ENCODE measurements around the gene SLC27A5. TPM values are rescaled to one million over a fixed set of nuclear protein-coding genes. Genes with fewer than 3 reads are reported as not detected.
A peak's percentile ranks its signal among the peaks of the same experiment; 100 is the strongest.

The SLC27A5 gene
- total RNA-seq, 4 donors from 2014 or later, result 2.6 to 7.4 (median 5.5) TPM

GRCh38 chr19:58548859-58549663, 37.3 kb upstream of the SLC27A5 start:
- Histone ChIP-seq H3K4me1 (peaks cover 10 to 64% (median 29%) of the 10 kb centered on the region in 3 donors), H3K27ac (no peak overlapping the region), H3K4me3 (no peak overlapping the region), H3K36me3 (peaks cover 9 to 81% of the 10 kb centered on the region in 2 donors), H3K27me3 (no peaks in the 10 kb centered on the region), H3K9me3 (no peaks in the 10 kb centered on the region)
- no peak for ATAC-seq
- TF ChIP-seq CTCF (IDR thresholded peaks at IDR 0.05) (no peak), POLR2A (IDR thresholded peaks at IDR 0.05) (no peak), POLR2AphosphoS5 (IDR thresholded peaks at IDR 0.05) (no peak), EP300 (IDR thresholded peaks at IDR 0.05) (no peak)
- WGBS, 2 donors (ENCODE audit: low coverage in 1 of 2), result 84% methylated on average over 6 of the region's 20 CpGs; no CpG with 5 or more reads in 1 of the 2 donors

- TF ChIP-seq POLR2AphosphoS5 (IDR thresholded peaks at IDR 0.05) (no peak), POLR2A (IDR thresholded peaks at IDR 0.05) (no peak), EP300 (IDR thresholded peaks at IDR 0.05) (no peak), CTCF (IDR thresholded peaks at IDR 0.05) (no peak)
- H3K27me3 ChIP-seq, result no peaks in the 10 kb centered on the region
- H3K4me3 ChIP-seq, result no peak overlapping the region
- H3K4me1 ChIP-seq, result peaks cover 5 to 59% (median 22%) of the 10 kb centered on the region in 3 donors
- H3K9me3 ChIP-seq, result no peaks in the 10 kb centered on the region
- peaks cover 9 to 72% of the 10 kb centered on the region in 2 donors for H3K36me3 ChIP-seq
- no peak for ATAC-seq
- H3K27ac ChIP-seq, result no peak overlapping the region
- 70 to 71% methylated on average over 2 to 9 of the region's 18 CpGs for WGBS, 2 donors (ENCODE audit: low coverage in 1 of 2)
Observed at GRCh38 chr19:58547323-58548312, 35.8 kb upstream of the SLC27A5 start.

GRCh38 chr19:58546019-58546530, 34.3 kb upstream of the SLC27A5 start:
- Histone ChIP-seq H3K4me1 (peaks cover 5 to 53% (median 22%) of the 10 kb centered on the region in 3 donors), H3K36me3 (peaks cover 9 to 56% of the 10 kb centered on the region in 2 donors), H3K4me3 (peak overlapping the region; percentile 76 to 86), H3K9me3 (no peaks in the 10 kb centered on the region), H3K27me3 (peaks cover 4% of the 10 kb centered on the region), H3K27ac (peak overlapping the region in 2 of 4 donors; percentile 93 to 96)
- WGBS, 2 donors (ENCODE audit: low coverage in 1 of 2), result no CpG with 5 or more reads among the region's 1 CpG
- ATAC-seq, result no peak
- TF ChIP-seq EP300 (IDR thresholded peaks at IDR 0.05) (no peak), POLR2AphosphoS5 (IDR thresholded peaks at IDR 0.05) (no peak), CTCF (IDR thresholded peaks at IDR 0.05) (no peak), POLR2A (IDR thresholded peaks at IDR 0.05) (no peak)

- ATAC-seq, result no peak
- Histone ChIP-seq H3K9me3 (no peaks in the 10 kb centered on the region), H3K27ac (peak overlapping the region in 3 of 4 donors; percentile 93 to 97 (median 96)), H3K36me3 (peaks cover 9 to 50% of the 10 kb centered on the region in 2 donors), H3K27me3 (peaks cover 5% of the 10 kb centered on the region), H3K4me3 (peak overlapping the region; percentile 76 to 86), H3K4me1 (peaks cover 5 to 53% (median 22%) of the 10 kb centered on the region in 3 donors)
- TF ChIP-seq CTCF (IDR thresholded peaks at IDR 0.05), result no peak
- WGBS, 2 donors (ENCODE audit: low coverage in 1 of 2), result 4 to 6% methylated on average over 7 to 16 of the region's 21 CpGs
Observed at GRCh38 chr19:58545286-58546018, 33.7 kb upstream of the SLC27A5 start.
